Caco-2 (cell line): ENCODE results near the gene ITGB1. TPM values are rescaled to one million over a fixed set of nuclear protein-coding genes. Genes with fewer than 3 reads are reported as not detected.

Source experiments
- BruUV-seq: library from RNA; stranded (reverse); fragments of 400-500 nt; replicated peaks from 2 replicates; lab custom pipeline; 2021; lab: Mats Ljungman, UMichigan
- CTCF ChIA-PET: fragments of 300-600 bp; sonication (Branson Sonifier 250); formaldehyde crosslinking; loops from one replicate; lab custom pipeline; 2022; ENCODE audit warnings: antibody characterized with exemption; lab: Charles Lee
- POLR2A ChIA-PET: fragments of 300-600 bp; sonication (Branson Sonifier 250); formaldehyde crosslinking; loops from one replicate; lab custom pipeline; 2022; ENCODE audit warnings: antibody characterized with exemption; lab: Charles Lee
- DNase-seq, 2 experiments: peaks; one replicate each; pipeline versions ENCODE4 v3.0.0 to v3.0.0-alpha.2; 2020 to 2022
- H3K27me3 ChIP-seq: replicated peaks from 2 replicates; pipeline ENCODE4 v1.6.0; 2011; ENCODE audit warnings: low read length; ENCODE audit not compliant: control insufficient read depth, insufficient read depth
- H3K36me3 ChIP-seq: 2 replicates; pipeline ENCODE4 v1.5.1; 2011; ENCODE audit warnings: low read length; ENCODE audit not compliant: control insufficient read depth, insufficient read depth
- H3K4me1 ChIP-seq: fragments of 250-450 bp; sonication (Bioruptor Pico); 2 replicates; pipeline ENCODE4 v1.5.1; 2020; ENCODE audit warnings: mild to moderate bottlenecking
- H3K4me3 ChIP-seq: 2 replicates; pipeline ENCODE4 v1.5.1; 2011; ENCODE audit warnings: low read depth, mild to moderate bottlenecking, control low read depth, low read length
- H3K9me3 ChIP-seq: fragments of 250-450 bp; sonication (Bioruptor Pico); 2 replicates; pipeline ENCODE4 v1.5.1; 2020; ENCODE audit warnings: mild to moderate bottlenecking, moderate library complexity
- H3K27ac Mint-ChIP-seq: one replicate; pipeline ENCODE4 v1.8.0; 2022; ENCODE audit warnings: mixed read lengths; ENCODE audit not compliant: unreplicated experiment
- H3K27me3 Mint-ChIP-seq: one replicate; pipeline ENCODE4 v1.8.0; 2022; ENCODE audit warnings: mixed read lengths; ENCODE audit not compliant: insufficient read depth, unreplicated experiment
- H3K36me3 Mint-ChIP-seq: one replicate; pipeline ENCODE4 v1.8.0; 2022; ENCODE audit warnings: mild to moderate bottlenecking, mixed read lengths; ENCODE audit not compliant: insufficient read depth, unreplicated experiment
- H3K4me1 Mint-ChIP-seq: one replicate; pipeline ENCODE4 v1.8.0; 2022; ENCODE audit warnings: low read depth, mixed read lengths; ENCODE audit not compliant: unreplicated experiment
- H3K4me3 Mint-ChIP-seq: one replicate; pipeline ENCODE4 v1.8.0; 2022; ENCODE audit warnings: mild to moderate bottlenecking, moderate library complexity, mixed read lengths; ENCODE audit not compliant: unreplicated experiment
- H3K9me3 Mint-ChIP-seq: one replicate; pipeline ENCODE4 v1.8.0; 2022; ENCODE audit warnings: mixed read lengths; ENCODE audit not compliant: unreplicated experiment
- intact Hi-C: fragments of 100-400 bp; cut with micrococcal nuclease; formaldehyde crosslinking; loops from one replicate; pipeline ENCODE4 v1.10.0; 2022; ENCODE audit not compliant: unreplicated experiment
- total RNA-seq: library from RNA; stranded (reverse); gene quantifications from 2 replicates; pipeline ENCODE4 v1.2.3, GENCODE V29; 2022
- TF ChIP-seq, protein P1 (sequence below), 2 experiments: fragments of 200-600 bp in 1 of 2; IDR thresholded peaks; 1 replicate in 1 of 2; 2 replicates in 1 of 2; pipeline versions ENCODE4 v1.5.1 to v1.8.0; 2011 to 2022; ENCODE audit warnings: antibody characterized with exemption in 1 of 2, control low read depth in 1 of 2, inconsistent platforms in 1 of 2, low read depth in 1 of 2, low read length in 1 of 2, mild to moderate bottlenecking in 1 of 2, moderate library complexity in 1 of 2; ENCODE audit not compliant: insufficient read depth in 1 of 2, severe bottlenecking in 1 of 2, unreplicated experiment in 1 of 2

Gene ITGB1
- total RNA-seq, 1 experiment from 2014 or later: 474 TPM

DNA sequence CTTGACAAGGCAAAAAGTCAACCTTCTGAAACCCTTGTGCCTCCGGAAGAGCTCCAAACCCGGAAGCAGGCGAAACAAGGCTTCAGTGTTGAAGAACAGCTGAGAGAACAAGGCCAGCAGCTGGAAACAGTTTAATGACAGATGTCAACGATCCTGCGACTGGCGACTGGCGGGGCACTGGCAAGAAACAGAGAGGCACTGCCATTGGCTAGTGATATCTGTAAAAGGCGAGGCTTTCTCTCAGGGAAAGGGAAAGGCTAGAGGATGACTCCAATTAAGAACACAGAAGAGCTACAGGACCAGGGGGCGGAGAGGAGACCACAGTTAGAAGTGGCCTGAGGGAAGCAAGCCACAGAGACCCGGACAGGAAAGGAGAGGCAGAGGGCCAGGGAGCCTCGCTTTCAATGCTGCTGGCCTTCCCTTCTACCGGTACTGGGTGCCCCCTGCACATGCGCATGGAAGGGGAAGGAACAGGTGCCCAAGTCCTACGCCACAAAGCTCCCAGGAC, 19.4 kb downstream of the ITGB1 start:
- ChIA-PET POLR2A (interaction anchor here (0.5 to 2.6 kb wide), 4 partner anchors 16 to 63 kb away, joined by 3 to 12 read pairs (median 5); no protein-coding TSS in a partner anchor), CTCF (interaction anchor here (2.6 kb wide), 1 partner anchor 42 kb away, joined by 8 read pairs; no protein-coding TSS in a partner anchor)
- Mint-ChIP-seq H3K36me3 (peaks cover 38% of the 10 kb centered on the region), H3K4me1 (peaks cover 33% of the 10 kb centered on the region), H3K27ac (peak overlapping the region; percentile 70), H3K4me3 (peak overlapping the region; percentile 40), H3K9me3 (no peaks in the 10 kb centered on the region), H3K27me3 (no peaks in the 10 kb centered on the region)
- no peak overlapping the region for H3K4me3 ChIP-seq
- peaks cover 29% of the 10 kb centered on the region for H3K4me1 ChIP-seq
- H3K36me3 ChIP-seq: no peaks in the 10 kb centered on the region
- H3K27me3 ChIP-seq: no peaks in the 10 kb centered on the region
- DNase-seq: peak in 1 of 2 experiments; percentile 59
- no TSS peak for BruUV-seq
- TF ChIP-seq, protein P1, sequence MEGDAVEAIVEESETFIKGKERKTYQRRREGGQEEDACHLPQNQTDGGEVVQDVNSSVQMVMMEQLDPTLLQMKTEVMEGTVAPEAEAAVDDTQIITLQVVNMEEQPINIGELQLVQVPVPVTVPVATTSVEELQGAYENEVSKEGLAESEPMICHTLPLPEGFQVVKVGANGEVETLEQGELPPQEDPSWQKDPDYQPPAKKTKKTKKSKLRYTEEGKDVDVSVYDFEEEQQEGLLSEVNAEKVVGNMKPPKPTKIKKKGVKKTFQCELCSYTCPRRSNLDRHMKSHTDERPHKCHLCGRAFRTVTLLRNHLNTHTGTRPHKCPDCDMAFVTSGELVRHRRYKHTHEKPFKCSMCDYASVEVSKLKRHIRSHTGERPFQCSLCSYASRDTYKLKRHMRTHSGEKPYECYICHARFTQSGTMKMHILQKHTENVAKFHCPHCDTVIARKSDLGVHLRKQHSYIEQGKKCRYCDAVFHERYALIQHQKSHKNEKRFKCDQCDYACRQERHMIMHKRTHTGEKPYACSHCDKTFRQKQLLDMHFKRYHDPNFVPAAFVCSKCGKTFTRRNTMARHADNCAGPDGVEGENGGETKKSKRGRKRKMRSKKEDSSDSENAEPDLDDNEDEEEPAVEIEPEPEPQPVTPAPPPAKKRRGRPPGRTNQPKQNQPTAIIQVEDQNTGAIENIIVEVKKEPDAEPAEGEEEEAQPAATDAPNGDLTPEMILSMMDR (IDR thresholded peaks at IDR 0.05; ENCODE audit: insufficient read depth in 1 of 2, low read depth in 1 of 2, low read length in 1 of 2, severe bottlenecking in 1 of 2, unreplicated experiment in 1 of 2): no peak
- H3K9me3 ChIP-seq: no peaks in the 10 kb centered on the region
- intact Hi-C loops: loop anchor here (1.0 kb wide), 4 partner anchors 8 to 70 kb away; no protein-coding TSS in a partner anchor

GRCh38 chr10:32937911-32938424, 20.1 kb downstream of the ITGB1 start:
- H3K27ac Mint-ChIP-seq: peak overlapping the region; percentile 70
- Histone ChIP-seq H3K4me1 (peaks cover 23% of the 10 kb centered on the region), H3K36me3 (no peaks in the 10 kb centered on the region; the same call in 1 of the 2 replicates), H3K4me3 (no peak overlapping the region), H3K9me3 (no peaks in the 10 kb centered on the region), H3K27me3 (no peaks in the 10 kb centered on the region)
- peaks cover 36% of the 10 kb centered on the region for H3K36me3 Mint-ChIP-seq
- ChIA-PET CTCF (interaction anchor here (2.6 kb wide), 1 partner anchor 42 kb away, joined by 8 read pairs; no protein-coding TSS in a partner anchor), POLR2A (interaction anchor here (1.0 to 2.6 kb wide), 3 partner anchors 17 to 43 kb away, joined by 3 to 12 read pairs (median 6); no protein-coding TSS in a partner anchor)
- peak overlapping the region; percentile 40 for H3K4me3 Mint-ChIP-seq
- TF ChIP-seq, protein P1 (IDR thresholded peaks at IDR 0.05; ENCODE audit: insufficient read depth in 1 of 2, low read depth in 1 of 2, low read length in 1 of 2, severe bottlenecking in 1 of 2, unreplicated experiment in 1 of 2): no peak
- H3K4me1 Mint-ChIP-seq: peaks cover 27% of the 10 kb centered on the region
- no peaks in the 10 kb centered on the region for H3K9me3 Mint-ChIP-seq
- DNase-seq: peak in 1 of 2 experiments; percentile 63
- BruUV-seq: no TSS peak
- intact Hi-C loops: loop anchor here (1.0 kb wide), 4 partner anchors 8 to 70 kb away; no protein-coding TSS in a partner anchor
- H3K27me3 Mint-ChIP-seq: no peaks in the 10 kb centered on the region

- CTCF ChIA-PET: interaction anchor here (1.2 kb wide), 1 partner anchor 77 kb away, joined by 4 read pairs; no protein-coding TSS in a partner anchor
- no peak for DNase-seq
- no peaks in the 10 kb centered on the region for H3K9me3 ChIP-seq
- no TSS peak for BruUV-seq
- H3K4me1 ChIP-seq: no peaks in the 10 kb centered on the region
- Mint-ChIP-seq H3K9me3 (no peaks in the 10 kb centered on the region), H3K27me3 (no peaks in the 10 kb centered on the region), H3K4me1 (peaks cover 6% of the 10 kb centered on the region), H3K4me3 (no peak overlapping the region), H3K36me3 (peaks cover 66% of the 10 kb centered on the region), H3K27ac (no peak overlapping the region)
- peaks cover 2% of the 10 kb centered on the region; the same call in 1 of the 2 replicates for H3K36me3 ChIP-seq
- POLR2A ChIA-PET: no interaction called here
- no peak overlapping the region for H3K4me3 ChIP-seq
- intact Hi-C loops: no loop called here
- TF ChIP-seq, protein P1 (IDR thresholded peaks at IDR 0.05; ENCODE audit: insufficient read depth in 1 of 2, low read depth in 1 of 2, low read length in 1 of 2, severe bottlenecking in 1 of 2, unreplicated experiment in 1 of 2): no peak
- H3K27me3 ChIP-seq: no peaks in the 10 kb centered on the region
Measured at GRCh38 chr10:32932225-32932729, 25.8 kb downstream of the ITGB1 start.
